Measurements from ENCODE around the gene ADCY3. TPM values are rescaled to one million over a fixed set of nuclear protein-coding genes. Genes with fewer than 3 reads are reported as not detected.
A peak's percentile ranks its signal among the peaks of the same experiment; 100 is the strongest.

Gene ADCY3
- total and polyA plus RNA-seq, 9 of the 15 experiments (the other 6 are each of a cell fraction or from before 2014, with no cell fraction given), result 1.5 to 54.8 (median 26.3) TPM

DNA sequence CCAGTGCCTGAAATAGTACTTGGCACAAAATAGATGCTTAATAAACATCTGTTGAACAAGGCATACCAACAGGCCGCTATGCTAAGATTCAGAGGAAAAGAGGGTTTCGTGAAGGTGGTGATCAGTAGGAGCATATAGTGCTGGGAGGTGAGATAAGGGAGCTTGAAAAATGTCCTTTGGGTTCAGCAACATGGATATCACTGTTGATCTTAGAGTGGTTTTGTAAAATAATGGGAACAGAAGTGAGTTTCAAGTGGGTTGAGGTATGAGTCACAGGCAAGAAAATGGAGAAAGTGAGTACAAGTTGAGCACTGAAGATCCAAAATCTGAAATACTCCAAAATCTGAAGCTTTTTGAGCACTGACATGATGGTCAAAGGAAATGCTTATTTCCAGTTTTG is 122.4 kb downstream of the ADCY3 start (continued):
- TF ChIP-seq, protein P1, sequence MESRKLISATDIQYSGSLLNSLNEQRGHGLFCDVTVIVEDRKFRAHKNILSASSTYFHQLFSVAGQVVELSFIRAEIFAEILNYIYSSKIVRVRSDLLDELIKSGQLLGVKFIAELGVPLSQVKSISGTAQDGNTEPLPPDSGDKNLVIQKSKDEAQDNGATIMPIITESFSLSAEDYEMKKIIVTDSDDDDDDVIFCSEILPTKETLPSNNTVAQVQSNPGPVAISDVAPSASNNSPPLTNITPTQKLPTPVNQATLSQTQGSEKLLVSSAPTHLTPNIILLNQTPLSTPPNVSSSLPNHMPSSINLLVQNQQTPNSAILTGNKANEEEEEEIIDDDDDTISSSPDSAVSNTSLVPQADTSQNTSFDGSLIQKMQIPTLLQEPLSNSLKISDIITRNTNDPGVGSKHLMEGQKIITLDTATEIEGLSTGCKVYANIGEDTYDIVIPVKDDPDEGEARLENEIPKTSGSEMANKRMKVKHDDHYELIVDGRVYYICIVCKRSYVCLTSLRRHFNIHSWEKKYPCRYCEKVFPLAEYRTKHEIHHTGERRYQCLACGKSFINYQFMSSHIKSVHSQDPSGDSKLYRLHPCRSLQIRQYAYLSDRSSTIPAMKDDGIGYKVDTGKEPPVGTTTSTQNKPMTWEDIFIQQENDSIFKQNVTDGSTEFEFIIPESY (CRISPR knock-in tag; IDR thresholded peaks at IDR 0.05), result no peak
- TF ChIP-seq GATA2 (CRISPR knock-in tag; IDR thresholded peaks at IDR 0.05) (peak; percentile 44; the same call in 1 of the 2 replicates), BRD9 (IDR thresholded peaks at IDR 0.05; ENCODE audit: low read depth, partially characterized antibody) (no peak), BRD4 (IDR thresholded peaks at IDR 0.05) (no peak), AFF1 (IDR thresholded peaks at IDR 0.05; ENCODE audit: low read depth in 1 of 2, partially characterized antibody in 2 of 2) (peak in 1 of 2 experiments; percentile 38), KLF16 (IDR thresholded peaks at IDR 0.05) (no peak), JUND (IDR thresholded peaks at IDR 0.05; ENCODE audit: borderline replicate concordance, low read depth, low read length) (peak; percentile 75), JUND (tag; IDR thresholded peaks at IDR 0.05; ENCODE audit: borderline replicate concordance, low read depth, low read length) (peak; percentile 48; the same call in 1 of the 3 replicates), ZFP30 (CRISPR knock-in tag; IDR thresholded peaks at IDR 0.05; ENCODE audit: borderline replicate concordance) (no peak), CLOCK (CRISPR knock-in tag; IDR thresholded peaks at IDR 0.05; ENCODE audit: borderline replicate concordance) (no peak), NCOA2 (IDR thresholded peaks at IDR 0.05; ENCODE audit: partially characterized antibody in 2 of 2) (no peak), SAFB2 (IDR thresholded peaks at IDR 0.05; ENCODE audit: borderline replicate concordance, low read depth, low read length, severe bottlenecking) (no peak), ZNF766 (CRISPR knock-in tag; conservative IDR thresholded peaks at IDR 0.05) (0 out of 2 replicates have a peak, but pooled peaks have one; percentile 18), ZKSCAN1 (IDR thresholded peaks at IDR 0.05; ENCODE audit: low read depth, low read length) (no peak), ZNF507 (tag; conservative IDR thresholded peaks at IDR 0.05) (no peak)
- TF ChIP-seq, protein P2, sequence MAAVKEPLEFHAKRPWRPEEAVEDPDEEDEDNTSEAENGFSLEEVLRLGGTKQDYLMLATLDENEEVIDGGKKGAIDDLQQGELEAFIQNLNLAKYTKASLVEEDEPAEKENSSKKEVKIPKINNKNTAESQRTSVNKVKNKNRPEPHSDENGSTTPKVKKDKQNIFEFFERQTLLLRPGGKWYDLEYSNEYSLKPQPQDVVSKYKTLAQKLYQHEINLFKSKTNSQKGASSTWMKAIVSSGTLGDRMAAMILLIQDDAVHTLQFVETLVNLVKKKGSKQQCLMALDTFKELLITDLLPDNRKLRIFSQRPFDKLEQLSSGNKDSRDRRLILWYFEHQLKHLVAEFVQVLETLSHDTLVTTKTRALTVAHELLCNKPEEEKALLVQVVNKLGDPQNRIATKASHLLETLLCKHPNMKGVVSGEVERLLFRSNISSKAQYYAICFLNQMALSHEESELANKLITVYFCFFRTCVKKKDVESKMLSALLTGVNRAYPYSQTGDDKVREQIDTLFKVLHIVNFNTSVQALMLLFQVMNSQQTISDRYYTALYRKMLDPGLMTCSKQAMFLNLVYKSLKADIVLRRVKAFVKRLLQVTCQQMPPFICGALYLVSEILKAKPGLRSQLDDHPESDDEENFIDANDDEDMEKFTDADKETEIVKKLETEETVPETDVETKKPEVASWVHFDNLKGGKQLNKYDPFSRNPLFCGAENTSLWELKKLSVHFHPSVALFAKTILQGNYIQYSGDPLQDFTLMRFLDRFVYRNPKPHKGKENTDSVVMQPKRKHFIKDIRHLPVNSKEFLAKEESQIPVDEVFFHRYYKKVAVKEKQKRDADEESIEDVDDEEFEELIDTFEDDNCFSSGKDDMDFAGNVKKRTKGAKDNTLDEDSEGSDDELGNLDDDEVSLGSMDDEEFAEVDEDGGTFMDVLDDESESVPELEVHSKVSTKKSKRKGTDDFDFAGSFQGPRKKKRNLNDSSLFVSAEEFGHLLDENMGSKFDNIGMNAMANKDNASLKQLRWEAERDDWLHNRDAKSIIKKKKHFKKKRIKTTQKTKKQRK (IDR thresholded peaks at IDR 0.05; ENCODE audit: borderline replicate concordance, low read depth, low read length), result no peak
